GM21447 (cell line): ENCODE data around the gene SEC16A.

Source experiments
- ATAC-seq: cut with Tn5 transposase; IDR thresholded peaks from one replicate; pipeline ENCODE4 v1.9.1; 2021; ENCODE audit not compliant: unreplicated experiment

SEC16A gene

DNA sequence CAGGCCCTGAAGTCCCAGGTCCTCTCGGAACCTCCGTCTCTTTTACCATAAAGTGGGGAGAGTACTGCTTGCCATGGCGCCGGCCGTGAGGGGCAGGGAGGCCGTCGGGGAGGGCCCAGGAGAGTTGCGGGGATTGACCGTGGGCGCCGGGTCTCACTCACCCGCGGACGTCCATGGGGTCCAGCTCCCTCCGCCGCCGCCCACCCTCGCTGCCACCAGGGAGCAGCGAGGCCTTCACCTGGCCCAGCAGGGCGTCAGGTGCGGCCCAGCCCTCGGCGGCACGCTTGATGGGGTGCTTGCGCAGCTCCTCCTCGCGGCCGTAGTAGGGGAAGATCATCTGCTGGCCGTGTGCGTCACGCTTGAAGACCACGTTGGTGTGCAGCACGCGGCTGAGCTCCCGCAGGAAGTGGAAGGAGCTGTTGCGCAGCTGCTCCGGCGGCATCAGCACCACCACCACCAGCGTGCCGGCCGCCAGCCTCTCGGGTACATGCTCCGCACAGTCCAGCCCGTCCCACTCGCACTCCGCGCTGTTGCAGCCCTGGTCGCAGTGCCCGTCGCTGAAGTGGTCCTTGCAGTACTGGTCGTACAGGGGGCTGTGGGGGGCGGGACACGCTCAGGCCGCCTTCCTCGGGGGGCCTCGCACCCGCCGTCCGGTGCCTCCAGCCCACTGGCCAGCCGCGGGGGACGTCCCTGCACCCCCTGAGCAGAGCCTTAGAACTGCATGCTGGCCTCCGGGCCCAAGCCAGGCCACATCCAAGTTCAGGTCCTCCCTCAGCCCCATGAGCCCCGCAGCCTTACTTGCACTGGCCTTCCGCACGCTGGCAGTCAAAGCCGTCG lies 21.9 kb upstream of the SEC16A start:
- no peak for ATAC-seq

DNA sequence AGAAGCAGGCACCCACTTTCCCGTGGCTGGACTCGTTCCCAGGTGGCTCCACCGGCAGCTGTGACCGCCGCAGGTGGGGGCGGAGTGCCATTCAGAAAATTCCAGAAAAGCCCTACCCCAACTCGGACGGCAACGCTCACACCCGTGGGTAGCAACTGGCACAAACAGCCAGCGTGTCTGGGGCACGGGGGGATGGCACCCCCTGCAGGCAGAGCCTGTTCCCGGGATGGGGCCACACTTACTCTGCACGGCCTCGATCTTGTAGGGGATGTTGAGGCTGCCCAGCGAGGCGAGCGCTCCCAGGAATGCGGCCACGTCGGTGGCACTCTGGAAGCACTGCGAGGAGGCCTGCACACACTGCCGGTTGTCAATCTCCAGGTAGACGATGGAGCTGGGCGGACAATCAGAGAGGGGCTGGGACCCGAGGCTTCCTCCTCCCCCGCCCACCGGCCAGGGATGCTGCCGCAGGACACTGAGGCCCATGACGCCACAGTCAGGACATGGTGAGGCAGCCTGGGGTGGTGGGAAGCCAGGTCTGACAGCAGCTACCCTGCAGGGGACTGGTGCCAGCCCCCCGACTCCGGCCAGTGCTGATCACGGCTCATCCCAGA lies 20.2 kb upstream of the SEC16A start:
- no peak for ATAC-seq

DNA sequence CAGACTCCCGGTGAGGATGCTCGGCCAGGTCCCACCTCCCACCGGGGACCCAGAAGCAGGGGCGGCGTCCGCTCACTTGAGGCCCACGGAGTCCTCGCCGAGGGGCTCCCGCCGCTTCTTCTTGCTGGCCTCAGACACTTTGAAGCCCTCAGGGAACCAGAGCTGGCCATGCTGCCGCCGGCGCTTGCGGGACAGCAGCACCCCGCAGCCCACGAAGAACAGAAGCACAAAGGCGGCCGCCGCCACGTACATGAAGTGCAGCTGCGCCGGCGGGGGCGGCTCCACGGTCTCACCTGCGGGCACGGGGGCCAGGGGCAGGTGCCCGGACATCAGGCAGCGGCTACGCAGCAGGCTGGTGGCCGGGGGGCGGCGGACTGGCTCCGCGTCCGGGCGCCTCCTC lies 19.4 kb upstream of the SEC16A start:
- no peak for ATAC-seq

DNA sequence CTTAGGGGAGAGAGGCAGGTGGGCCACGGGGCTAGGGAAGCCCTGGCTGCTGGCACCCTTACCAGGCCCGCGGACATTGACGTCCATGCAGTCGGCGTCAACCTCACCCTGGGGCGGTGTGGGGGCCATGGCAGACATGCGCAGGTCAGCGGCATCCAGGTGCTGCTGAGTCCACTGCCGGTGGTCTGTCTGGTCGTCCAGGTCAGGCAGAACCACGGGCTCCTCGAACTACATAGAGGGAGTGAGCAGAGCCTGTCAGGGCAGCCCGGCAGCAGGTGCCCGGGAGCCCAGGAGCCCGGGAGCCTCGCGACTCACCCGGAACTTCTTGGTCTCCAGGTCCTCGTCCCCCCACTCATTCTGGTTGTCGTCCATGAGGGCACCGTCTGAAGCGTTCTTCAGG lies 18.8 kb upstream of the SEC16A start:
- ATAC-seq = no peak

DNA sequence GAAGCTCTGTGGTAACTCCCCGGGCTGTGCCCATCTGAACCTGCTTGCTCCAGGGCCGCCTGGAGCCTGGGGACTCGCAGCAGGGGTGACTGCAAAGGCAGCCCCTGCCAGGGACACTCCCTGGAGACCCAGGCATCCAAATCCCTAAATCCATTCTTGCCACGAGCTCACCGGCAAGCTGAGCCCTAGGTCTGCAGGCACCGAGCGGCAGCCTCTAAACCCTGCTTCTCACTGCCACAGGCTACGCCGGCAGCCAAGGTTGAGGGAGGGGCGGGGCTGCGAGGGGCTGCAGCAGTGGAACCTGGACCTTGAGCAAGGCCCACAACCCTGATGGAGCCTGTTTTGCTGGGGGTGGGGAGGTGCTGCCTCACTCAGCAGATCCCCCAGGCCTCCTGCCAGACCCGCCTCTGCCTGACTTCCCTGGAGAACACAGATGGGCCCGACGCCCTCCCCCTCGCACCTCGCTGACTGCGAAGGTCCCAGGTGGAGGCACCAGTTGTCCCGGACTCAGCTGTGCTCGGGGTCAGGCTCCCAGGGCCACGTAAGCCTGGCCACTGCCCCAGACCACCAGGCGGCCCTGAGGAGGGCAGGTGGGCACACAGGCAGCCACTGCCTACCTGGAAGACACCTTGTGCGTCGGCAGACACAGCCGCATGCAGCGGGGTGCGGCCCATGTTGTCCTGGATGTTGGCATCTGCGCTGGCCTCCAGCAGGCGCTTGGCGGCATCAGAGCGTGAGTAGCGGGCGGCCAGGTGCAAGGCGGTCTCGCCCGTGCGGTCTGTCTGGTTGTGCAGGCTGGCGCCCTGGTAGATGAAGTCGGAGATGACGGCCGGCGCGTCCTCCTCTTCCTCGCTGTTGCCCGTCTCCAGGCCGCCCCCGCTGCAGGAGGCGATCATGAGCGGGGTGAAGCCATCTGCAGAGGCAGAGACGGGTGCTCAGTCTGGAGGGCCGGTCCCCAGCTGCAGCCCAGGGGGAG lies 17.4 kb upstream of the SEC16A start:
- no peak for ATAC-seq

DNA sequence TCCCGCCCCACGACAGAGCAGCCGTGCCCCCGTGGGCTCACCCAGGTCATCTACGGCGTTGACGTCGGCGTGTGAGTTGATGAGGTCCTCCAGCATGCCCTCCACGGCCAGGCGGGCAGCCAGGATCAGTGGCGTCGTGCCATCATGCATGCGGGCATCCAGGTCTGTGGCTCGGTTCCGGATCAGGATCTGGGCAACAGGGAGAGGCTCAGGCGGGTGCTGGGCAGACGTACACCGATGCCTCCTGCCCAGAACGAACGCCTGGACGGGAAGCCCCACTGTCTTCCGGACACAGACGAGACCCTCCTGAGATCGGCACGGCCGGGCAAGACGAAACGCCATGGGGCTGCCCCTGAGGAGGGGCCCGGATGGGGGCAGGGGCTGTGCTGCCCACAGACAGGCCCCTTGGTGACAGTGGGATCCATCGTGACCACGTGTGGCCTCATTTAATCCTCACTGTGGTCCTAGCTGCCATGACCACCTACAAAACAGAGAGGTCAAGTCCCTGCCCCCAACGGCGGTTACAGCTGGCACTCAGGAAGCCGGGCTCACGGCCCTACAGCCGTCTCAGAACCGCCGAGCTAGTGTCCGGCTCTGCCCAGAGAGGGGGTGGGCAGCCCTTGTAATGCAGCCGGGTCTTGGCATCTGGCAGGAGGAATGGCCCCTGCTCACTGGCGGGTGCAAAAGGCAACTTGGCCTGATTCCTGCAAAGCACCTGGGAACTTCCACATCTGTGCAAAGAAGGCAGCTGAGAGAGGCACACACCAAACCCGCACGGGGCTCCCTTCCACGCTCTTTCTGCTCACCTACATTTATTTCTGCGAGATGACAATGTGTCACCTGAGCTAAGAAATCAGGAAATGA lies 16.5 kb upstream of the SEC16A start:
- ATAC-seq = no peak

DNA sequence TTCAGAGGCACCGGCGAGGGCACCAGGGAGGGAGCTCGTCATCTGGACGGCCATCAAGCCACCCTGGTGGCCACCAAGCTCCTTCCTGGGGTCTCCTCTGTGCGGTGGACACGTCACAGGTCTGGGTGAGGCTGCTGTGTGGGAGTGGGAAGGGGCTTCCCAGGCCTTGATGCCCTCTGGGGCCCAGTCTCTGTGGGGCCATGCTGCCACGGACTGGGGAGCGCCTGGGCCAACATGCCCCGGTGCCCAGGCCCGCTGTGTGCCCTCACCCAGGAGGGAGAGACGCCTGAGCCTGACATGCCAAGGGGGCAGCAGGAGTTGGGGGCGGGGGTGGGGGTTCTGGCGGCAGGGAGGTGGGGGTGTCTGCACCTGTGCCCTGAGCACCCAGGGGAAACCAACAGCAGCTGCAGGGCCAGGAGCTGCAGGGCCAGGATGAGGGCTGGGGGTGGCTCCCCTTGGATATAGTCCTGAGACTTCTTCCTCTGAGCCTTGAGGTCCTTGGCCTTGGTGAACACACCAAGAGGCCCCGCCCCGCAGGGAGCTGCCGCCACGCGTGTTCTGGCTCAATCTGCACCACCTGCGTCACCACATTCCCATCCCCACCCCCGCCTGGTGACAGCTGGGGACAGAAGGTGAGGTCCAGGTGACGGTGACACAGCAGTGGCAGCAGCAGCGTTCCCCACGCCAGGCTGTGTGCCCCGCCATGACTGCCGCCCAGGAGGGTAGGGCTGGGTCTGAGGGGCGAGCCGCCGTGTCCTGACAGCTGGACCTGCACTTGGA lies 15.3 kb upstream of the SEC16A start:
- no peak for ATAC-seq

DNA sequence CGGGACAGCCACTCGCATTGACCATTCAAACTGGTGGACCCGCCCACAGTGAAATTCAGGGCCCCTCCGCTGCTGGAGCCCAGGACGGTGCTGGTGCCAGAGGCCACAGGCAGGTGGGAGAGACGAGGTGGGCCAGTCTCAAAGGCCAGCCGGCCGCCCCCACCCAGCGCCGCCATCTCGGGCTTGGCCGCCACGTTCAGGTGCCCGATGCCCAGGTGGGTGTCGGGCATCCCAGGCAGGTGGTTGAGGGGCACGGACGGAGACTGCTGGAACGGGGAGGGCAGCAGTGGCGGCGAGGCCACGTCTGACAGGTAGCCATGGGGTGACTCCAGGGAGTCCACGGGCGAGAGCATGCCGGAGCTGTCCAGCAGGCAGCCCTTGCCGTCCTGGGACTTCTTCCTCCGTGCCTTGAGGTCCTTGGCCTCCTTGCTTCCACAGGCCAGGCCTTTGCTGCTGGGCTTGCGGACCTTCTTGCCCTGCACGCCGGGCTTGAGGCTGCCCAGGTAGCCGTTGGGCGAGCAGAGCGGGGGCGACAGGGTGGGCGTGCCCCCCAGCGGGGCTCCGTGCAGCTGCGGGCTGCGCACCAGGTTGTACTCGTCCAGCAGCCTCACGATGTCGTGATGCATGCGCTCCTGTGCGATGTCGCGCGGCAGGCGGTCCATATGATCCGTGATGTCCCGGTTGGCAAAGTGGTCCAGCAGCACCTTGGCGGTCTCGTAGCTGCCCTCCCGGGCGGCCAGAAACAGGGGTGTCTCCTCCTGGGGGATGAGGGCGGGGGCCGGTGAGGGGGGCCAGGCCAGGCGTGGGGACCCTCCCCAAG lies 14.2 kb upstream of the SEC16A start:
- no peak for ATAC-seq

DNA sequence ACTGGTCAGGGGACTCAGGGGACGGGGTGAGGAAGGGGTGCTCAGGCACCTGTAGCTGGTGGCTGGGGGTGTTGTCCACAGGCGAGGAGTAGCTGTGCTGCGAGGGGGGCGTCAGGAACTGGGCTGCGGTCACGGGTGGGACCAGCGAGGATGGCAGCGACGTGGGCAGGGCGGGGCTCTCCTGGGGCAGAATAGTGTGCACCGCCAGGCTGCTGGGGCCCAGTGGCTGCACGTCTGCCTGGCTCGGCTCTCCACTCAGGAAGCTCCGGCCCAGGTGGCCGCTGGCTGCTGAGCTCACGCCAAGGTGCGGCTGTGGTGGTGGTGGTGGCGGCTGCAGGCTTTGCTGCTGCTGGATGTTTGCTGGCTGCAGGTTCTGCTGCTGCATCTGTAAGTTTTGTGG lies 13.3 kb upstream of the SEC16A start:
- ATAC-seq = no peak

DNA sequence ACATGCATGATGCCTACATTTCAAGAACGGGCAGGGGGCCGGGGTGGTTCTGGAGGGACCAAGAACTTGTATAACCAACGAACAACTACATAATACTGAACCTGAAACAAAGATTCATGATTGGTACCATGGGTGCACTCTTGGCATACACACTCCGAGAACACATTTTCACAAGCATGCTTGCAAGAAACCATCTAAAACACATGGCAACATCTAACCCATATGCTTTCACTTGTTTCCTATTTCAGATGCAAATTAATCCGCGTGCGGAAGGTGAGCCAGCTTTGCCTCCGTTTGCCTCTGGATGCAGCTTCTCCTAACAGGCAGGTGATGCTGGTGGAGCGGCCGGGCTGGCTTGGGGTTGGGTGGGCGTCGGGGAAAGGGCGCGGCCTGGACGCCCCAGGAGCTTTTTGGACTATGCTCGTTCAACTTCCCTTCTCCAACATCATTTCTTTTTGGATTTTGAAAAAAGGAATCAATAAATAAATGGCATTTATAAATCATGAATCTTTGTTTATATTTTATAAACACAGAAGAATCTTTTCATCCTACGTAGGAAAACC lies 12.5 kb upstream of the SEC16A start:
- ATAC-seq = no peak

DNA sequence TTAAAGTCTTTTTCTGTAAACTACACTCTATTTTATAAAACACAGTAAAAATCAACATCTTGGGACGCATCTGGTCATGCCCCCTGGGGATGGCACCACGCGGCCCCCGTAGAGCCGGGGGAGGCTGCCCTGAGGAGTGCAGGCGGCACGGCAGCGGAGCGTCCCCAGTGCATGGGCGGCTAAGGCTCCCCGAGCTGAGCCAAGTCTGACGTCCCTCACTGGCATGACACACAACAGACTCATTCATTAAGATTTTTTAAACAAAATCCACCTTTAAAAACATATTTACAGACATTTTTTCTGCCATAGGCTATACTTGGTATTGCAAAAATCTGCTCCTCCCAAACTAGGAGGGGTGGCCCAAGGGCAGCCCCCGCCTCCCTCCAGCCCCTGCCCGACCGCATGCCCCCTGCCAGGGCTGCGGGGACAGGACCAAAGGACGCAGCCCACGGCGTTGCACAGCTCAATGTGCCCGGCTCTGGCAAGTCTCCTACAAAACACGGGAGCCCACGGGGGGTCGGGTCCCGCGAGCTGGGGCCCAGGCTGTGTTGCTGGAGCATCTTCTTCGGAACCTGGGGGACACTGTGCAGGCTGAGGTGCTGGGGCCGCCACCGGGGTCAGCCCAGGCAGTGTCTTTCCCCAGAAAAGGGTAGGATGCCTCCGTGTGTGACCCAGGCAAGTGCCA lies 11.8 kb upstream of the SEC16A start:
- no peak for ATAC-seq

DNA sequence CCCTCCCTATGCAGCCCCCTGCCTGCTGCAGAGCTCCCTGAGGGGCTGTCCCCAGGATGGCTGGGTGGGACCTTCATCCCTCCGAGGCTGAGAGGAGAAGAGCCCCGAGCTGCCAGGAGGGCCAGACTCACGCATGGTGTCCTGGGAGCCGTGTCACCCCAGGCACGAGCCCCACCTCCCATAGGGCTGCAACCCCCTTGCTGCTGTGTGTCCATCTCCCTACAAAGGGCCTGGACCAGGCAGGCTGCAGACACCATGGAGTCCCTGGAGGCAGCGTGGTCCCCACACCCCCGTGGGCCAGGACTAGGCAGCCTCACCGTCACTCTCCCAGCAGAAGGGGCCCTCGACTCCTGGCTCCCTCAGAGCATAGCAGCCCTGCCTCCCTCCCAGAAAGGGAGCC lies 11.2 kb upstream of the SEC16A start:
- no peak for ATAC-seq

DNA sequence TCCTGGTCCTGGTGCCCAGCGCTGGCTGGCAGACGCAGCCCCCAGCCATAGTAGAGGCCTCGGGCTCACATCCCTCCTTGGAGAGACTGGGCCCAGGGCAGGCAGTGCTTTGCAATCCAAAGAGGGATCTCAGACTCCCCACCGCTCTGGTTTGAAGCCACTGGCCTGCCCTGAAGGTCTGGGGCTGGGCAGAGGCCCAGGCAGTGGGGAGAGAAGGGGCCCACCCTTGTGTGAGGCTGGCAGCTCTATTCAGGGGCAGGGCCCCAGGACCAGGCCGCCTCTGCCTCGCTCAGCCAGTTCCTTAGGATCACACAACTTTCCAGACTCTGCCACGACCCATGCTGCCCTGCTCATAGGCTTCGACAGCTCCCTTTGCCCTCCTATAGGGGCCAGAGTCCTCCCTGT lies 10.7 kb upstream of the SEC16A start:
- ATAC-seq = no peak

DNA sequence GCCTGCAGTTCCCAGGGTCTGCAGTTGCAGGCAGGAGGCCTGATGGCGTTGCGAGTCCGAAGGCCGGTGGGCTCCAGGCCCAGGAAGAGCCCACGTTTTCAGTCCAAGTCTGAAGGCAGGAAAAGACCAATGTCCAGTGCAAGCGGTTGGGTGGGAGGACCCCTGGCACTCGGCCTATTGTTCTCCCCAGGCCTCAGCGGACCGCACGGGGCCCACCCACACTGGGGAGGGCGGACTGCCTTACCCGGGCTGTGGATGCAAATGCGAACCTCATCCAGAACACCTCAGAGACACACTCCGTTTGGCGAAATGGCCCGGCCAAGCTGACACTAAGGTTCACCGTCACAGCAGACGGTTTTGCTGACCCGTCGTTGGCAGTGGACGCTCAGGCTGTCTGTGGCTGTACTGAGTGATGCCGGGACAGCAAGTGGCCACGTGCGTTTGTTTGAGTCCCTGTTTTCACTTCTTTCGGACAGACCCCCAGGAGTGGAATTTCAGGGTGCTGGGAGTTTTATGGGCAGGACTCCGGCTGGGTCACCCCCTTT lies 10.2 kb upstream of the SEC16A start:
- ATAC-seq = no peak

DNA sequence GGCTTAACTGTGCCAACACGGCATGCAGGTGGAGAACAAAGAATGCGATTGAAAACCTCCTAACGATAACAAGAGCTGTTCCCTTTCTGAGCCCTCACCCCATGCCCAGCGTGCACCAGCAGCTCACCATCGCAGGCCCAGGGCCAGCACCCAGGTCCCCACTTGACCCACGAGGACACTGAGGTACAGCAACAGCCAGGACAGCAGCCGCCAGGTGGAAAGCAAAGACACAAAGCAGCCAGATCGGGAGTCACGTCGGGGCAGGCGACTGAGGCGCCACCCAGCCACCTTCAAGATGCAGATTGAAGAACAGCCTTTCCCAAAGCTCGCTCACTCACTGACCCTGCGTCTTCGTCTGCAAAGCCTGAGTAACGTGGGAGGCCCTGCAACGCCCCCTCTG lies 6.9 kb upstream of the SEC16A start:
- ATAC-seq = no peak

DNA sequence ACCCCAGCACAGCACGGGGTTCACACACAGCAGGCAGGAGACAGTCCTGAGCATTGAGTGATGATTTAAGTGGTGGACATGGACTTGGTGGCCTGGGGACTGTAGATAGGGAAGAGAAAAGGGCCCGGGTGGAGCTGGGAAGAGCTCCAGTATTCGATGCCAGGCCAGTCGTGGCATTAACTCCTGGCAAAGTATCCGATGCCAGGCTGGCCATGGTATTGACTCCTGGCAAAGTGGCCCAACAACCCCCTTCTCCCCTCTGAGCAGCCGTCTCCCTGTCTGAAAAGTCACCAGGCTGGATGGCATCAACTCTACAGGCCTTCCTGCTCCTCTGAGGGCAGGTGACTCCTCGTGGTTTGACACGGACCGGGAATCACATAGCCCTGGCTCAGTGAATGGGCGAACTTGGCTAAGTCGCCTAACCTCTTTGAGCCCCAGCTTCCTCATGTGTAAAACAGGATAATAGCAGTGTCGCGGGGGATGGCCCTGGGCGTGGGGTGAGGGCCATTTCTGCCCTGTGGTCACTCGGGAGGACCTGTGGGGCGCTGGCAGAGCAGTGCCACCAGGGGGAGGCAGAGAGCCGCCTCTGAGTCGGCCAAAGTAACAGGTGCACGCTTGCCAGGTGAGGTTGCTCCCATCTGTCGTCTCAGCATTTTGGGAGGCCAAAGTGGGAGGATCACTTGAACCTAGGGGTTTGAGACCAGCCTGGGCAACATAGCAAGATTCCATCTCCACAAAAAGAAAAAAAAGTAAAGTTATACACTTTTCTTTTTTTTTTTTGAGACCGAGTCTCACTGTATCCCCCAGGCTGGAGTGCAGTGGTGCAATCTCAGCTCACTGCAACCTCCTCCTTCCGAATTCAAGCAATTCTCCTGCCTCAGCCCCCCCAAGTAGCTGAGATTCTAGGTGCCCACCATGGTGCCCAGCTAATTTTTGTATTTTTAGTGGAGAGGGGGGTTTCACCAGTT lies 5.7 kb upstream of the SEC16A start:
- no peak for ATAC-seq

DNA sequence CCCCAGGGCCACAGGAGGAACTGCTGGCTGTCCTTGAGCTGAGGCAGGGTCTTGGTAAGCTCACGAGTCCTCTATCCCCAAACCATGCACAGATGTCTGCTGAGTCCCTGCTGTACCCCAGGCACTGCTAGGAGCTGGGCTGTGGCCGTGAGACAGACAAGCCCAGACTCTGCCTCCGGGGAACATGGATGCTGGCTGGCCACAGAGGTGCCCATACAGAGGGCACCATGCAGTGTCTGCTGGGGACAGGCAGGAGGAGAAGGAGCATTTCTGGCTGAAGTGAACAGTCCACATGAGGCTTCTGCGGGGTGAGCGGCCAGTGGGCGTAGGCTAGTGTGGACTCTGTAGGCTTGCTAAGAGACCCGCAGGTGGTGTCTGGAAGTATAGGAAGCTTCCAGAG lies 4.8 kb upstream of the SEC16A start:
- no peak for ATAC-seq
